Nephron progenitor cell (in vitro differentiated cells): ENCODE results near the gene SLC34A3.

Experiments used
- DNase-seq: peaks from one replicate; pipeline ENCODE4 v3.0.0; 2021
- H3K27ac Mint-ChIP-seq: 2 replicates; pipeline ENCODE4 v1.8.0; 2021; ENCODE audit warnings: mild to moderate bottlenecking, moderate library complexity, mixed read lengths
- H3K27me3 Mint-ChIP-seq: 2 replicates; pipeline ENCODE4 v1.8.0; 2021; ENCODE audit warnings: mild to moderate bottlenecking, low read depth, mixed read lengths; ENCODE audit not compliant: poor library complexity
- H3K36me3 Mint-ChIP-seq: 2 replicates; pipeline ENCODE4 v1.8.0; 2021; ENCODE audit warnings: low read depth, mixed read lengths
- H3K4me1 Mint-ChIP-seq: 2 replicates; pipeline ENCODE4 v1.8.0; 2021; ENCODE audit warnings: mixed read lengths
- H3K4me3 Mint-ChIP-seq: 2 replicates; pipeline ENCODE4 v1.8.0; 2021; ENCODE audit warnings: mild to moderate bottlenecking, moderate library complexity, mixed read lengths
- H3K9me3 Mint-ChIP-seq: 2 replicates; pipeline ENCODE4 v1.8.0; 2021; ENCODE audit warnings: mild to moderate bottlenecking, moderate library complexity, mixed read lengths
- TF ChIP-seq, protein P1 (sequence below): fragments of 200-600 bp; sonication (generic); IDR thresholded peaks from 2 replicates; pipeline ENCODE4 v1.5.0; 2021; ENCODE audit warnings: antibody characterized with exemption

Gene SLC34A3

DNA sequence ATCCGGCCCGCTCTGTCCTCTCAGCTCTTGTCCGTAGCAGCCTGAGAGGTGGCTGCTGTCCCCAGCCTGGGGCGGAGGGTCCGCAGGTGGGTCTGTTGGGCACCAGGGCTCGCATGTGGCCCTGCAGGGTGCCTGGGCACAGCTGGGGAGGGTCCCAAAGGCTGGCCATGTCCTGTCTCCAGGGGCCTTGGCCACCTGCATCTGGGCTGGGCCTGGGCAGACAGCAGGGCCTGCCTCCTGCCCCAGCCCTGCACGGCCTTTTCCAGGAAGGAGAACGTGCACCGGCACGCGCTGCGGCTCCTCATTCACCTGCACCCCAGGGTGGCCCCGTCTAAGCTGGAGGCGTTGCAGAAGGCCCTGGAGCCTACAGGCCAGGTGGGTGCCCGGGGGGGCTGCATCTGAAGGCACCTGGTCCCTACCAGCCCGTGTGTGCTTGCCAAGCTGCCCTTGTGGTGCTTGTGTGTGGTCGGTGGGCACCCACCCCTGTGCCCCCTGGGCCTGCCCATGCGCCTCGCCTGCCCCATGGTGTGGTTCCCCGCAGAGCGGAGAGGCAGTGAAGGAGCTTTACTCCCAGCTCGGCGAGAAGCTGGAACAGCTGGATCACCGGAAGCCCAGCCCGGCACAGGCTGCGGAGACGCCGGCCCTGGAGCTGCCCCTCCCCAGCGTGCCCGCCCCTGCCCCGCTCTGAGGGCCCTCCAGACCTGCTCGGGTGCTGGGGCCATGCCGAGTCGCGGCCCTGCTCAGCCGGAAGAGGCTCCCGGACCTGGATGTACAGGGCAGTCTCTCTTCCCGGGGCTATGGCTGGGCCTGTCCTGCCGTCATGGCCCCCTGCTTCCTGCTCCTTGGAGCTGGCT lies 41.8 kb downstream of the SLC34A3 start:
- peaks cover 28% of the 10 kb centered on the region for H3K36me3 Mint-ChIP-seq
- H3K27ac Mint-ChIP-seq = no peak overlapping the region
- no peak for DNase-seq
- H3K4me1 Mint-ChIP-seq = peaks cover 36% of the 10 kb centered on the region
- no peaks in the 10 kb centered on the region for H3K9me3 Mint-ChIP-seq
- H3K4me3 Mint-ChIP-seq = no peak overlapping the region
- no peaks in the 10 kb centered on the region for H3K27me3 Mint-ChIP-seq
- TF ChIP-seq, protein P1, sequence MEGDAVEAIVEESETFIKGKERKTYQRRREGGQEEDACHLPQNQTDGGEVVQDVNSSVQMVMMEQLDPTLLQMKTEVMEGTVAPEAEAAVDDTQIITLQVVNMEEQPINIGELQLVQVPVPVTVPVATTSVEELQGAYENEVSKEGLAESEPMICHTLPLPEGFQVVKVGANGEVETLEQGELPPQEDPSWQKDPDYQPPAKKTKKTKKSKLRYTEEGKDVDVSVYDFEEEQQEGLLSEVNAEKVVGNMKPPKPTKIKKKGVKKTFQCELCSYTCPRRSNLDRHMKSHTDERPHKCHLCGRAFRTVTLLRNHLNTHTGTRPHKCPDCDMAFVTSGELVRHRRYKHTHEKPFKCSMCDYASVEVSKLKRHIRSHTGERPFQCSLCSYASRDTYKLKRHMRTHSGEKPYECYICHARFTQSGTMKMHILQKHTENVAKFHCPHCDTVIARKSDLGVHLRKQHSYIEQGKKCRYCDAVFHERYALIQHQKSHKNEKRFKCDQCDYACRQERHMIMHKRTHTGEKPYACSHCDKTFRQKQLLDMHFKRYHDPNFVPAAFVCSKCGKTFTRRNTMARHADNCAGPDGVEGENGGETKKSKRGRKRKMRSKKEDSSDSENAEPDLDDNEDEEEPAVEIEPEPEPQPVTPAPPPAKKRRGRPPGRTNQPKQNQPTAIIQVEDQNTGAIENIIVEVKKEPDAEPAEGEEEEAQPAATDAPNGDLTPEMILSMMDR = no peak

- TF ChIP-seq, protein P1 = no peak
- DNase-seq = no peak
- Mint-ChIP-seq H3K27me3 (no peaks in the 10 kb centered on the region), H3K4me1 (peaks cover 41% of the 10 kb centered on the region), H3K36me3 (peaks cover 27% of the 10 kb centered on the region), H3K4me3 (no peak overlapping the region), H3K9me3 (no peaks in the 10 kb centered on the region), H3K27ac (no peak overlapping the region)
Measured at GRCh38 chr9:137273095-137273490, 42.4 kb downstream of the SLC34A3 start.

DNA sequence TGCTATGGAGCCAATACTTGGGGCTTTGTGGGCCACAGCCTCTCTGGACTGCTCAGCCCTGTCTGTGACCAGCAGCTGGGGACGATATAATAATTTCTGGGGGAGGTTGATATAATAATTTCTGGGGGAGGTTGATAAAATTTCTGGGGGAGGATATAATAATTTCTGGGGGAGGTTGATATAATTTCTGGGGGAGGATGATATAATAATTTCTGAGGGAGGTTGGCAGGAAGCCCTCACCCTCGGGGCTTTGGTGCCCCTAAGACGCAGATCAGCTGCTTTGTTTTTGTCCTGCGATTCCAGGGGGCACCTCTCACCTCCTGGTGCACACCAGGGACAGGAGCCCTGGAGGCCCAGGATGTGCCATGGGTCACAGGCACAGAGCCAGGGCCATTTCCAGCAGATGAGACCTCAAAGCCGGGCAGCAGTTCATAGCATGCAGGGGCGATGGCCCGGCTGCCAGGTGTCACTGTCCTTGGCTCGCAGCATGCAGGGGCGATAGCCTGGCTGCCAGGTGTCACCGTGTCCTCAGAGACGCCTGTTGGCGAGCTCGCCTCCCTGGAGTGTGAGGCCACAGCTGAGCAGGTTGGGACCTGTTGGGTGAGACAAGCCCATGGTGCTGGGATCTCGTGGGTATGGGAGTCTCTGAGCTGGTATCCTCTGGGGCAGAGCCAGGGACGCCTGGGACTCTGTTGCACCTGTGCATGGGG lies 43.1 kb downstream of the SLC34A3 start:
- TF ChIP-seq, protein P1 = no peak
- Mint-ChIP-seq H3K27ac (no peak overlapping the region), H3K36me3 (peaks cover 21% of the 10 kb centered on the region), H3K4me3 (no peak overlapping the region), H3K9me3 (no peaks in the 10 kb centered on the region), H3K4me1 (peaks cover 35% of the 10 kb centered on the region), H3K27me3 (no peaks in the 10 kb centered on the region)
- DNase-seq = no peak

- no peak for DNase-seq
- Mint-ChIP-seq H3K4me3 (no peak overlapping the region), H3K9me3 (no peaks in the 10 kb centered on the region), H3K27me3 (no peaks in the 10 kb centered on the region), H3K27ac (peak overlapping the region; percentile 36), H3K36me3 (peaks cover 9% of the 10 kb centered on the region), H3K4me1 (peaks cover 34% of the 10 kb centered on the region)
- TF ChIP-seq, protein P1 = no peak
Measured at GRCh38 chr9:137275203-137275587, 44.5 kb downstream of the SLC34A3 start.

DNA sequence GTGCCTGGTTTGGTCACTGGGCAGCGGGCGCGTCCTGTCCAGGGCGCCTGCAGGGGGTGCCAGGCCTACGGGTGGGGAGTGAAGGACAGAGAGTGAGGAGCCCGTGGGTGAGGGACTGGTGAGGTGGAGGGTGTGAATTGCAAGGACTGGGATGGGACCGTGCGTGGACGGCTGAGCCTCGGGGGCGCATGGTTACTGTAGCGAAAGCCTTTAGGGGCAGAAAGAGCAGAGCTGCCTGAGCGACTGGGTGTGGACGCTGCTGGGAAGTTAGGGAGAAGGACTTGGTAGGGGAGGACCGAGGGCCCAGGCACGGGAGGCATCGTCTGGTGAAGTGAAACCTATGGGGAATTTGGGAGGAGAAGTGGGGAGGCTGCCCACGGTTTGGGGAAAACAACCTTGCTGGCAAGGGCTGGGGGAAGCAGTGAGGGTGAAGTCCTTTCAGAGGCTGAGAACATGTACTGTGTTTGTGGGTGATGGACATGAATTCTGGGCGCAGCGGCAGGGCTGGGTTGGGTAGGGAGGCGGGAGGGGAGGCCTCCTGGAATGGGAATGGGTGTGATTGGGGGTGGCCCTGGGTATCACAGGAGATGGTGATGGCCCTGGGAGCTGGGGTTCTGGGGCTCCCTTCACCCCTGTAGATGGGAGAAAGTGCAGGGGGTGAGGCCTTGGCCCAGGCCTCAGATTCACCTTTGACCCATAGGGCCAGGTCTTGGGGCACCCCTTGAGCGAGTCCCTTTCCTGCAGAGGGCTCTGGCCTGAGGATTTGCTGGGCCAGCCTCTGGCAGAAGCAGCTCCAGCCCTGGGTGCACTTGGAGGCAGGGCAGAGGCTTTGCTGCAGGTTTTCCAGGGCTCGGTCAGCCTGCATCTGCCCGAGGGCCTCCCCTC lies 45.1 kb downstream of the SLC34A3 start:
- Mint-ChIP-seq H3K36me3 (peaks cover 9% of the 10 kb centered on the region), H3K27ac (no peak overlapping the region), H3K4me1 (peaks cover 34% of the 10 kb centered on the region), H3K4me3 (no peak overlapping the region), H3K9me3 (no peaks in the 10 kb centered on the region), H3K27me3 (no peaks in the 10 kb centered on the region)
- TF ChIP-seq, protein P1 = no peak
- no peak for DNase-seq
